GM12864 (cell line): ENCODE data around the gene SLC30A3.

Experiments used
- DNase-seq: peaks from one replicate; pipeline ENCODE4 v3.0.0-alpha.2; 2011; ENCODE audit warnings: low read depth
- H3K4me3 ChIP-seq: 2 replicates; pipeline ENCODE4 v1.5.1; 2011; ENCODE audit warnings: mild to moderate bottlenecking, low read depth, low read length, control low read depth
- TF ChIP-seq, protein P1 (sequence below): IDR thresholded peaks from 2 replicates; pipeline ENCODE4 v1.5.1; 2011; ENCODE audit warnings: low read depth, mild to moderate bottlenecking, moderate library complexity, low read length, control low read depth, inconsistent platforms; ENCODE audit errors: missing control alignments

Gene SLC30A3

DNA sequence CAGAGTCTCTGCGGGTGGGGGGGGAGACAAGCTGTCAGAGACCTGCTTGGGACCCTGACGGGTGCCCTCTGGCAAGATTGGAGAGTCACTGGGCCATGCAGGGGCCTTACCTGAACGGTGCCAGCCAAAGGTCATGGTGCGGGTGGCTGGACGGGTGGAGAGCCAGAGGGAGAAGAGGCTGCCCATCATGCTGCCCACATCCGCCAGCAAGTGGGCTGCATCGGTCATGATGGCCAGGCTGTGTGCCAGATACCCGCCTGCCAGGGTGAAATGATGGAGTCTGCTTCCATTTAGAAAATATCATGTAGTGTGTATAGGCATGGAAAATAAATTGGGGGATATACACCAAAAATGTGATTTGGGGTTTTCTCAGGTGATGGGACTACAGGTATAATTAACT, 4.8 kb downstream of the SLC30A3 start:
- TF ChIP-seq, protein P1, sequence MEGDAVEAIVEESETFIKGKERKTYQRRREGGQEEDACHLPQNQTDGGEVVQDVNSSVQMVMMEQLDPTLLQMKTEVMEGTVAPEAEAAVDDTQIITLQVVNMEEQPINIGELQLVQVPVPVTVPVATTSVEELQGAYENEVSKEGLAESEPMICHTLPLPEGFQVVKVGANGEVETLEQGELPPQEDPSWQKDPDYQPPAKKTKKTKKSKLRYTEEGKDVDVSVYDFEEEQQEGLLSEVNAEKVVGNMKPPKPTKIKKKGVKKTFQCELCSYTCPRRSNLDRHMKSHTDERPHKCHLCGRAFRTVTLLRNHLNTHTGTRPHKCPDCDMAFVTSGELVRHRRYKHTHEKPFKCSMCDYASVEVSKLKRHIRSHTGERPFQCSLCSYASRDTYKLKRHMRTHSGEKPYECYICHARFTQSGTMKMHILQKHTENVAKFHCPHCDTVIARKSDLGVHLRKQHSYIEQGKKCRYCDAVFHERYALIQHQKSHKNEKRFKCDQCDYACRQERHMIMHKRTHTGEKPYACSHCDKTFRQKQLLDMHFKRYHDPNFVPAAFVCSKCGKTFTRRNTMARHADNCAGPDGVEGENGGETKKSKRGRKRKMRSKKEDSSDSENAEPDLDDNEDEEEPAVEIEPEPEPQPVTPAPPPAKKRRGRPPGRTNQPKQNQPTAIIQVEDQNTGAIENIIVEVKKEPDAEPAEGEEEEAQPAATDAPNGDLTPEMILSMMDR, result no peak
- H3K4me3 ChIP-seq, result no peak overlapping the region
- no peak for DNase-seq

DNA sequence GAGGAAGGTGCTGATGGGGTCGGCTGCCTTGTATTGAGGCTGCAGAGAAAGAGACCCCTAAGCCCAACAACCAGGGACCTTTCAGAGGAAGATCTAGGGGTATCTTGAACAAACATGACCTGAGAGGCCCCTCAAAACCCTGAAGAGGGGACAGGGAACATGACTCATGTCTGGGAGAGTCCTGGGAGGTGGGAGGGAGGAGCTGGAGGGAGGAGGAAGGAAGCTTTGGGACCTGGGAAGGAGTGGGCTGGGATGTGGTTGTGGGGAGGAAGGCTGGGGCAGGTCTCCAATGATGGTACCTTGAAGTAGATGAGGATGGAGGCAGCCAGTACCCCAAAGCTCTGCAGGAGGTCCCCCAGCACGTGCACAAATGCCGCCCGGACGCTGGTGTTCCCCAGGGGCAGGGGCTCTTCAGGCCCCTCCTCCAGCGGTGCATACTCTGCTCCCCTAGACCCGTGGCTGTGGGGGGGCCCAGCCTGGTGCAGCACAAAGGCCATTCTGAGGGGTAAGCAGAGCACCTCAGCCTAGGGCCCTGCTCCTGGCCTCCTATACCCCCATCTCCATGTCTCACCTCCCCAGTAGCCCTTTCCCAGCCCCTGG, 5.9 kb downstream of the SLC30A3 start:
- TF ChIP-seq, protein P1, result no peak
- no peak for DNase-seq
- no peak overlapping the region for H3K4me3 ChIP-seq

DNA sequence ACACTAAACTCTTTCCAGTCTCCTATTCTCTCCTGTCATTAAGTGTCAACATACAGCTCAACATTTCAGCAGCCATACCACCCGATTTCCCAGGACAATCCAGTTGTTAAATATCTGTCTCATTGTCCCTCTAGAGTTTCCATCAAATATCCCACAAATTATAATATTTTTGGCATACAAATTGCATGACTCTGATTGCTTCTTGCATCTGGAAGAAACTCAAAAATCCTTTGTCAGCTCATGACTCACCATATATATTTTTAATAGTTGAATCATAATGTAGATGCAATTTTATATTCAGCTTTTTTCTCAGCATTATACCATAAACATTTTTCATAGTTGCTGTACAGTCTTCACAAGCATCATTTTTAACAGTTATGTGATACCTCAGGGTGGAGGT, 7.2 kb downstream of the SLC30A3 start:
- no peak overlapping the region for H3K4me3 ChIP-seq
- TF ChIP-seq, protein P1, result no peak

DNA sequence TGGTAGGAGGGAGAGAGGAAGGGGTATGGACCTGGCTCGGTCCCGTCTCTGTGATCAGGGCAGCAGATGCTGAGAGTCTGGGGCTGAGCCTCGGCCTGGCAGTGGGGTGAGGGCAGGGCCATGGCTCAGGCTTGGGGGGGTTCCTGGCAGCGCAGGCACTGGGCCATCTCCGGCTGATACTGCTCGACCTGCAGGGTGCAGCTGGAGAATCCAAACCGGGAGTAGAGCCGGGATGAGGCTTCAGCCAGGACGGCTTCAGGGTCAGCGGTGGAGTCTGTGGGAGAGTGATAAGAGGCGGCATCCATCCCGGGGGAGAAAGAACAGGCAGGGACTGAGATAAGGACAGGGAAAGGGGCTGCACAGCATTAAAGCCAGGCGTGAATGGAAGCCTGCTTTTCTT, 7.7 kb downstream of the SLC30A3 start:
- DNase-seq, result no peak
- TF ChIP-seq, protein P1, result no peak

More for the DNA sequence above, 7.2 kb downstream of the SLC30A3 start:
- no peak for DNase-seq

DNA sequence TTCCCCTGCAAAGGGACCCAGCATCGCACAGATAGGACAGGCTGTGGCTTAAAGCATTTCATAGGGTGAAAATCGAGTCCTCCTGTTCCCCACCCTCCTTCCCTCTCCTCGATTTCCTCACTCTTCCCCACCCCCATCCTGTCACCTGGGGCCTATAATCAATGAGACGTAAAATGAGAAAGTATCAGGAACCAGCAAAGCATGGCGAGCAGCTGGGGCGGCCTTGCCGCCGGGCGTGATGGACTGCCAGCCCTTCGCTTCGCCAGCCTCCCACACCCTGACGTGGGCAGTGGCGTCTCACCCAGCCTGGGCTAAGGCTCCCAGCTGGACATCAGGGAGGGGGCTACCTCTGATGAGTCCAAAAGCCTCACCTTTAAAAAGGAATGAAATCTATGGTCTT, 11.1 kb downstream of the SLC30A3 start:
- no peak overlapping the region for H3K4me3 ChIP-seq
- no peak for DNase-seq
- TF ChIP-seq, protein P1, result no peak

More for the DNA sequence above, 7.7 kb downstream of the SLC30A3 start:
- H3K4me3 ChIP-seq, result no peak overlapping the region

DNA sequence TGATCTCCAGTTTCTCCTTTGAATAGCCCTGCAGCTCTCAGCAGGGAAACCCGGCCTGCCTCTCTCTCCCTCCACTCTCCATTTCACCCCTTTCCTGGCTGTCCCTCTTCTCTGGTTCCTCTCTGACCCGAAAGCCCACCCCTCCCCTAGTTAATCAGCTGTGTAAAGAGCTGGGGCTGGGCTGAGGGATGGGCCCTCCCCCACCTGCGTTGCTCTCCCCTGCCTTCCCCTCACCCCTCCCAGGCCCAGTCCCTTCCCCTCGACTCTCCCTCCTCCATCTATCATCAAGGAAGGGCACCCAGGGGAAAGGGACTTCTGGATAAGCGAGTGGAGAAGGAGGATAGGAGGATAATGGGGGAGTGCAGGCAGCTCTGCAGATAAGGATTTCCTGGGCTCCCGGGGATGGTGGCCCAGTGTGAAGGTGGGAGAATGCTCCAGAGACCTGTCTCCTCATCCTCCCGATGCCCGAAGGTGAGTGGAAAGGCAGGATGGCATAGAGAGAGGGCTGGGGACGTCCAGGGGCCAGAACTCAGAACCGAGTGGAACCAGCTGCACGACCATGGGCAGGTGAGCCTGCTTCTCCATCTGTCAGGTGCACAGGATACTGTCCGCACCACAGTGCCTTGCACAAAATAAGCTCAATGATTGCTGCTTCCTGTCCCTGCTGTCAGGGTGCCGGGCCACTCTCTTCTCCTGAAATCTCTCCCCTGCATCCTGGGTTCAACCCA, 12.0 kb downstream of the SLC30A3 start:
- no peak overlapping the region for H3K4me3 ChIP-seq
- no peak for DNase-seq
- TF ChIP-seq, protein P1, result no peak
